VCaP (cell line): Measurements from ENCODE around the gene A3GALT2.

Source experiments
- H3K27ac ChIP-seq: fragments of 450-650 bp; 2 replicates; pipeline ENCODE4 v1.5.1; 2017
- CTCF ChIP-seq: fragments of 450-650 bp; conservative IDR thresholded peaks from 2 replicates; pipeline ENCODE4 v1.5.1; 2017; ENCODE audit warnings: mild to moderate bottlenecking, moderate library complexity

A3GALT2 gene

GRCh38 chr1:33349778-33350610 is 29.1 kb upstream of the A3GALT2 start:
- peak overlapping the region; percentile 94 for H3K27ac ChIP-seq
- no peak for TF ChIP-seq CTCF

GRCh38 chr1:33349081-33349759 is 28.3 kb upstream of the A3GALT2 start:
- H3K27ac ChIP-seq, result peak overlapping the region; percentile 94

GRCh38 chr1:33348676-33349080 is 27.8 kb upstream of the A3GALT2 start:
- peak overlapping the region; percentile 94 for H3K27ac ChIP-seq
- no peak for TF ChIP-seq CTCF

More at GRCh38 chr1:33349081-33349759, 28.3 kb upstream of the A3GALT2 start:
- TF ChIP-seq CTCF, result no peak

GRCh38 chr1:33348194-33348593 is 27.3 kb upstream of the A3GALT2 start:
- peak overlapping the region; percentile 94 for H3K27ac ChIP-seq
- TF ChIP-seq CTCF, result no peak

- TF ChIP-seq CTCF, result no peak
- peak overlapping the region; percentile 94 for H3K27ac ChIP-seq
These were observed 26.7 kb upstream of the A3GALT2 start for GRCh38 chr1:33347650-33347992.

GRCh38 chr1:33346927-33347649 is 26.2 kb upstream of the A3GALT2 start:
- peak overlapping the region; percentile 94 for H3K27ac ChIP-seq
- TF ChIP-seq CTCF, result no peak

- H3K27ac ChIP-seq, result peak overlapping the region; percentile 94
- TF ChIP-seq CTCF, result no peak
These were observed 25.6 kb upstream of the A3GALT2 start for GRCh38 chr1:33346533-33346926.
